BJ (cell line): ENCODE measurements around the gene TIMM17B. TPM values are rescaled to one million over a fixed set of nuclear protein-coding genes. Genes with fewer than 3 reads are reported as not detected.

ENCODE experiments used
- CTCF ChIA-PET: fragments of 350-600 bp; formaldehyde crosslinking; extraction: SDS; loops from one replicate; lab custom pipeline; 2021; ENCODE audit warnings: antibody characterized with exemption, inconsistent platforms; lab: Yijun Ruan, JAX
- POLR2A ChIA-PET: fragments of 300-600 bp; sonication (Branson Sonifier 250); formaldehyde crosslinking; extraction: SDS; loops from one replicate; lab custom pipeline; 2021; ENCODE audit warnings: antibody characterized with exemption; lab: Charles Lee
- DNase-seq: peaks from one replicate; pipeline ENCODE4 v3.0.0-alpha.2; 2011; ENCODE audit warnings: low read depth
- H3K27me3 ChIP-seq: 2 replicates; pipeline ENCODE4 v1.6.0; 2011; ENCODE audit warnings: low read length; ENCODE audit not compliant: control insufficient read depth, insufficient read depth
- H3K36me3 ChIP-seq: 2 replicates; pipeline ENCODE4 v1.5.1; 2011; ENCODE audit warnings: low read length; ENCODE audit not compliant: control insufficient read depth, insufficient read depth
- H3K4me3 ChIP-seq: 2 replicates; pipeline ENCODE4 v1.5.1; 2011; ENCODE audit warnings: low read depth, mild to moderate bottlenecking, control low read depth, low read length
- polyA plus RNA-seq: library from polyadenylated mRNA; depleted of rRNA; stranded (reverse); fragments of >200 nt; gene quantifications from 2 replicates; pipeline ENCODE4 v1.2.3, GENCODE V29; 2011
- TF ChIP-seq, protein P1 (sequence below): IDR thresholded peaks from 2 replicates; pipeline ENCODE4 v1.5.1; 2011; ENCODE audit warnings: low read depth, mild to moderate bottlenecking, control low read depth, inconsistent platforms, low read length, moderate library complexity; ENCODE audit not compliant: insufficient read depth

TIMM17B gene
- polyA plus RNA-seq, 1 experiment: 68.4 TPM

- Histone ChIP-seq H3K4me3 (no peak overlapping the region), H3K27me3 (no peaks in the 10 kb centered on the region), H3K36me3 (peaks cover 3% of the 10 kb centered on the region)
- no peak for DNase-seq
- POLR2A ChIA-PET: no interaction called here
- TF ChIP-seq, protein P1, sequence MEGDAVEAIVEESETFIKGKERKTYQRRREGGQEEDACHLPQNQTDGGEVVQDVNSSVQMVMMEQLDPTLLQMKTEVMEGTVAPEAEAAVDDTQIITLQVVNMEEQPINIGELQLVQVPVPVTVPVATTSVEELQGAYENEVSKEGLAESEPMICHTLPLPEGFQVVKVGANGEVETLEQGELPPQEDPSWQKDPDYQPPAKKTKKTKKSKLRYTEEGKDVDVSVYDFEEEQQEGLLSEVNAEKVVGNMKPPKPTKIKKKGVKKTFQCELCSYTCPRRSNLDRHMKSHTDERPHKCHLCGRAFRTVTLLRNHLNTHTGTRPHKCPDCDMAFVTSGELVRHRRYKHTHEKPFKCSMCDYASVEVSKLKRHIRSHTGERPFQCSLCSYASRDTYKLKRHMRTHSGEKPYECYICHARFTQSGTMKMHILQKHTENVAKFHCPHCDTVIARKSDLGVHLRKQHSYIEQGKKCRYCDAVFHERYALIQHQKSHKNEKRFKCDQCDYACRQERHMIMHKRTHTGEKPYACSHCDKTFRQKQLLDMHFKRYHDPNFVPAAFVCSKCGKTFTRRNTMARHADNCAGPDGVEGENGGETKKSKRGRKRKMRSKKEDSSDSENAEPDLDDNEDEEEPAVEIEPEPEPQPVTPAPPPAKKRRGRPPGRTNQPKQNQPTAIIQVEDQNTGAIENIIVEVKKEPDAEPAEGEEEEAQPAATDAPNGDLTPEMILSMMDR: no peak
- CTCF ChIA-PET: no interaction called here
Measured at GRCh38 chrX:48908600-48908999, 11.0 kb upstream of the TIMM17B start.

- ChIA-PET POLR2A (no interaction called here), CTCF (interaction anchor here (1.9 kb wide), 1 partner anchor 11 kb away, joined by 7 read pairs; no protein-coding TSS in a partner anchor)
- peaks cover 11% of the 10 kb centered on the region for H3K36me3 ChIP-seq
Measured at GRCh38 chrX:48905090-48905790, 7.7 kb upstream of the TIMM17B start.

DNA sequence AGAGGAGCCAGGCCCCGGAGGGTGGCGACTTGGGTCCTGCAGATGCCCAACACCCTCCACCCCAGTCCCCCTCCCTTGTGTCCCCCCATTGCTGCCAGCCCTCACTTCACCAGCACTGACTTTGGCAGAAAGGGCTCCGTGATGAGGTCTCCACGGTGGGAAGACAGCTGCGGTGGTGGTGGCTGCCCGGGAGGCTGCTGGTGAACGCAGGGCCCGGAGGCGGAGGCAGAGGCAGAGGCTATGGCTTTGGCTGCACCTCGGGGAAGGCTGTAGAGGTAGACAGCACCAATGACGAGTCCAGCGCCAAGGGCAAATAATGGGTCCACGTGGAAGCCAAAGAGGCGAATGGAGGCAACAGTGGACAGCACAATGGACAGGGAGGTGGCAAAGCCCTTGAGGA lies 7.1 kb upstream of the TIMM17B start:
- POLR2A ChIA-PET: no interaction called here
- no peak for DNase-seq
- no peaks in the 10 kb centered on the region for H3K27me3 ChIP-seq
- H3K4me3 ChIP-seq: no peak overlapping the region
- CTCF ChIA-PET: interaction anchor here (1.0 kb wide), 1 partner anchor 110 kb away, joined by 3 read pairs; no protein-coding TSS in a partner anchor
- TF ChIP-seq, protein P1: no peak
- peaks cover 11% of the 10 kb centered on the region for H3K36me3 ChIP-seq

More at GRCh38 chrX:48905090-48905790, 7.7 kb upstream of the TIMM17B start:
- Histone ChIP-seq H3K4me3 (no peak overlapping the region), H3K27me3 (no peaks in the 10 kb centered on the region)
- TF ChIP-seq, protein P1: no peak
- no peak for DNase-seq

DNA sequence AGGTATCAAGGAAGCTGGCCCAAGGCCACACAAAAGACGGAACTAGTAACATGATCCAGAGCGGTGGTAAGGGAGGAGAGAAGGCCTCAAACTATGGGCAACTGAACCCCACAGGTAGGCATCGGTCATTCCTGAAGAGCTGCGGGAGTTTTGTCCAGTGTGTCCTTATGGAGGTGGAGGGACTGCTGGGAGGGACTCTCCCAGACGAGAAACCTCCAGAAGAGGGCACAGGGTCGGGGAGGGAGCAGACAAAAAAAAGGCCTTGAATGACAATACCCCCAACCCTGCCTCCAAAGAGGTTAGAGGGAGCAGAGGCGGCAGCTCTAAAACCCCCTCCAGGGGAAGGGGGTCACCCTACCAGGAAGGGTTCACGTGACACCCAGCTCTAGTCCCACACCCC lies 6.6 kb upstream of the TIMM17B start:
- POLR2A ChIA-PET: no interaction called here
- TF ChIP-seq, protein P1: no peak
- Histone ChIP-seq H3K36me3 (peaks cover 10% of the 10 kb centered on the region), H3K27me3 (no peaks in the 10 kb centered on the region), H3K4me3 (no peak overlapping the region)
- no peak for DNase-seq
- CTCF ChIA-PET: interaction anchor here (1.0 kb wide), 1 partner anchor 109 kb away, joined by 3 read pairs; no protein-coding TSS in a partner anchor

GRCh38 chrX:48903290-48903689 lies 5.7 kb upstream of the TIMM17B start:
- Histone ChIP-seq H3K4me3 (no peak overlapping the region), H3K27me3 (no peaks in the 10 kb centered on the region), H3K36me3 (peaks cover 10% of the 10 kb centered on the region)
- TF ChIP-seq, protein P1: no peak
- ChIA-PET POLR2A (no interaction called here), CTCF (interaction anchor here (1.0 kb wide), 1 partner anchor 109 kb away, joined by 3 read pairs; no protein-coding TSS in a partner anchor)
- DNase-seq: no peak
